A549 (cell line): ENCODE results near the gene DCAF7. TPM values are rescaled to one million over a fixed set of nuclear protein-coding genes. Genes with fewer than 3 reads are reported as not detected.

Source experiments
- ATAC-seq, 2 experiments: fragments of 200-7000 bp in 1 of 2; fragments of >200 bp in 1 of 2; cut with Nextera tagmentation in 1 of 2; cut with Tn5 transposase in 1 of 2; 3 replicates each; pipeline versions ENCODE4 v1.8.0 to v1.9.1; 2018 to 2020; ENCODE audit warnings: mild to moderate bottlenecking in 1 of 2, moderate library complexity in 1 of 2
- CTCF ChIA-PET: fragments of 300-600 bp; sonication (Branson Sonifier 250); formaldehyde crosslinking; extraction: SDS; loops from one replicate; lab custom pipeline; 2021; ENCODE audit warnings: antibody characterized with exemption, inconsistent platforms; lab: Yijun Ruan, JAX
- POLR2A ChIA-PET: fragments of 350-600 bp; formaldehyde crosslinking; extraction: SDS; loops from one replicate; lab custom pipeline; 2021; ENCODE audit warnings: antibody characterized with exemption, inconsistent platforms; lab: Yijun Ruan, JAX
- DNase-seq, 2 experiments: peaks; one replicate each; pipeline versions ENCODE4 v3.0.0 to v3.0.0-alpha.2; 2011 to 2016; ENCODE audit warnings: low read depth in 1 of 2, low spot score in 1 of 2
- FAIRE-seq: peaks from 2 replicates; lab custom pipeline; 2011; peaks lifted over from hg19 to GRCh38; lab: Jason Lieb, UNC
- H3K27ac ChIP-seq, 2 experiments: fragments of >200 bp; sonication (Bioruptor Twin); formaldehyde crosslinking; 3 replicates each; pipeline ENCODE4 v1.5.1; 2016 to 2017
- H3K4me1 ChIP-seq: fragments of >200 bp; sonication (Bioruptor Twin); formaldehyde crosslinking; 3 replicates; pipeline ENCODE4 v1.6.1; 2016
- H3K4me2 ChIP-seq: fragments of >200 bp; sonication (Bioruptor Twin); formaldehyde crosslinking; 3 replicates; pipeline ENCODE4 v1.6.1; 2016
- H3K4me3 ChIP-seq: fragments of >200 bp; sonication (Bioruptor Twin); formaldehyde crosslinking; 3 replicates; pipeline ENCODE4 v1.5.1; 2016
- H3K9me3 ChIP-seq: fragments of >200 bp; sonication (Bioruptor Twin); formaldehyde crosslinking; 3 replicates; pipeline ENCODE4 v1.6.1; 2016
- ATOH8 ChIP-seq: fragments of 250-450 bp; sonication (Bioruptor Pico); IDR thresholded peaks from 2 replicates; pipeline ENCODE4 v1.5.0; 2020; ENCODE audit warnings: low read depth, mild to moderate bottlenecking, moderate library complexity
- CBX8 ChIP-seq: fragments of 200-600 bp; sonication (generic); IDR thresholded peaks from 2 replicates; pipeline ENCODE4 v1.6.1; 2016
- CHD2 ChIP-seq: fragments of 150-350 bp; IDR thresholded peaks from 2 replicates; pipeline ENCODE4 v1.6.1; 2014; ENCODE audit warnings: low read length; ENCODE audit not compliant: partially characterized antibody
- E2F6 ChIP-seq: IDR thresholded peaks from 2 replicates; pipeline ENCODE4 v1.6.1; 2012; ENCODE audit warnings: low read depth, borderline replicate concordance
- ESRRA ChIP-seq: fragments of 150-350 bp; IDR thresholded peaks from 2 replicates; pipeline ENCODE4 v1.6.1; 2014; ENCODE audit warnings: mild to moderate bottlenecking, low read length, borderline replicate concordance
- FOSB ChIP-seq: fragments of 250-450 bp; sonication (Bioruptor Pico); IDR thresholded peaks from 2 replicates; pipeline ENCODE4 v1.5.0; 2020; ENCODE audit warnings: mild to moderate bottlenecking, moderate library complexity
- FOXS1 ChIP-seq: fragments of 250-450 bp; sonication (Bioruptor Pico); IDR thresholded peaks from 2 replicates; pipeline ENCODE4 v1.5.0; 2020; ENCODE audit warnings: mild to moderate bottlenecking, moderate library complexity
- GATA3 ChIP-seq: IDR thresholded peaks from 2 replicates; pipeline ENCODE4 v1.6.1; 2012; ENCODE audit warnings: borderline replicate concordance
- HDAC2 ChIP-seq: fragments of 200-600 bp; sonication (generic); IDR thresholded peaks from 2 replicates; pipeline ENCODE4 v1.6.1; 2016
- HEYL ChIP-seq: fragments of 250-450 bp; sonication (Bioruptor Pico); IDR thresholded peaks from 2 replicates; pipeline ENCODE4 v1.8.0; 2021; ENCODE audit warnings: mild to moderate bottlenecking, moderate library complexity
- HOXB5 ChIP-seq: fragments of 250-450 bp; sonication (Bioruptor Pico); IDR thresholded peaks from 2 replicates; pipeline ENCODE4 v1.5.0; 2020; ENCODE audit warnings: mild to moderate bottlenecking, moderate library complexity
- JUNB ChIP-seq: fragments of >200 bp; sonication (Bioruptor Twin); formaldehyde crosslinking; IDR thresholded peaks from 2 replicates; pipeline ENCODE4 v1.6.1; 2016
- KDM1A ChIP-seq: fragments of 200-600 bp; sonication (generic); IDR thresholded peaks from 2 replicates; pipeline ENCODE4 v1.6.1; 2016; ENCODE audit warnings: low read depth, mild to moderate bottlenecking
- MYC ChIP-seq: IDR thresholded peaks from 2 replicates; pipeline ENCODE4 v1.6.1; 2012; ENCODE audit warnings: mild to moderate bottlenecking, inconsistent platforms, low read length, improper control_type of control experiment, borderline replicate concordance
- PHF8 ChIP-seq: fragments of 200-600 bp; sonication (generic); IDR thresholded peaks from 2 replicates; pipeline ENCODE4 v1.6.1; 2016; ENCODE audit warnings: low read depth, mild to moderate bottlenecking, antibody characterized with exemption, moderate library complexity, borderline replicate concordance
- RARB ChIP-seq: fragments of 250-450 bp; sonication (Bioruptor Pico); IDR thresholded peaks from 2 replicates; pipeline ENCODE4 v1.8.0; 2021; ENCODE audit warnings: mild to moderate bottlenecking, moderate library complexity
- REST ChIP-seq: fragments of 200-600 bp; sonication (generic); IDR thresholded peaks from 2 replicates; pipeline ENCODE4 v1.6.1; 2016; ENCODE audit warnings: antibody characterized with exemption, mild to moderate bottlenecking, moderate library complexity
- RFX5 ChIP-seq: fragments of 450-650 bp; IDR thresholded peaks from 2 replicates; pipeline ENCODE4 v1.7.1; 2014; ENCODE audit warnings: antibody characterized with exemption, mild to moderate bottlenecking, moderate library complexity
- SMC3 ChIP-seq: fragments of >200 bp; sonication (Bioruptor Twin); formaldehyde crosslinking; IDR thresholded peaks from 3 replicates; pipeline ENCODE4 v1.6.1; 2018; ENCODE audit warnings: inconsistent platforms
- SREBF2 ChIP-seq: fragments of 450-650 bp; IDR thresholded peaks from 2 replicates; pipeline ENCODE4 v1.6.1; 2014; ENCODE audit warnings: mild to moderate bottlenecking, moderate library complexity
- TP53 ChIP-seq: fragments of 250-450 bp; sonication (Bioruptor Pico); IDR thresholded peaks from 2 replicates; pipeline ENCODE4 v1.5.0; 2021; ENCODE audit warnings: mild to moderate bottlenecking, moderate library complexity
- USF2 ChIP-seq: fragments of 450-650 bp; IDR thresholded peaks from 2 replicates; pipeline ENCODE4 v1.6.1; 2014; ENCODE audit warnings: antibody characterized with exemption
- ZC3H11A ChIP-seq: fragments of 450-650 bp; IDR thresholded peaks from 2 replicates; pipeline ENCODE4 v1.6.1; 2014; ENCODE audit warnings: antibody characterized with exemption, mild to moderate bottlenecking
- ZFP36 ChIP-seq: fragments of 450-650 bp; IDR thresholded peaks from 2 replicates; pipeline ENCODE4 v1.6.1; 2014; ENCODE audit warnings: borderline replicate concordance; ENCODE audit not compliant: partially characterized antibody
- ZNF302 ChIP-seq: fragments of 250-450 bp; sonication (Bioruptor Pico); IDR thresholded peaks from 2 replicates; pipeline ENCODE4 v1.9.0; 2021; ENCODE audit warnings: inconsistent platforms, mild to moderate bottlenecking, moderate library complexity
- WGBS: methylation state at CpG from one replicate; pipeline ENCODE4 v1.1.6; 2017; ENCODE audit errors: missing lambda C conversion rate; 5-methylcytosine and 5-hydroxymethylcytosine counted together
- polyA plus RNA-seq, 4 experiments: library from polyadenylated mRNA; depleted of rRNA in 3 of 4; stranded (reverse); fragments of >200 nt; fragmentation: RNase III in 1 of 4; extraction: RNeasy Plus Mini Kit Qiagen cat#74134 plus additional on column Dnase treatment in 1 of 4; gene quantifications; 2 replicates in 3 of 4; 3 replicates in 1 of 4; pipeline ENCODE4 v1.2.3, GENCODE V29; 2011 to 2017

DCAF7 gene
- polyA plus RNA-seq, 2 of the 4 experiments (the other 2 are of a cell fraction): 37.9 to 51.4 TPM

GRCh38 chr17:63600569-63601438 lies 50.5 kb downstream of the DCAF7 start, which contains the start of gene TACO1 (continued):
- TF ChIP-seq HDAC2: peak; percentile 29; the same call in 1 of the 2 replicates
- TF ChIP-seq ZNF302 (CRISPR knock-in tag): no peak
- peak; percentile 71 for TF ChIP-seq RFX5
- TF ChIP-seq GATA3: peak; percentile 57; the same call in 1 of the 2 replicates
- TF ChIP-seq FOSB (CRISPR knock-in tag): no peak
- TF ChIP-seq HEYL (CRISPR knock-in tag): no peak
- TF ChIP-seq HOXB5 (CRISPR knock-in tag): peak; percentile 79
- 0 out of 2 replicates have a peak, but pooled peaks have one; percentile 34 for TF ChIP-seq ATOH8 (CRISPR knock-in tag)
- no peak for TF ChIP-seq USF2
- TF ChIP-seq PHF8: peak; percentile 98
- TF ChIP-seq MYC: peak; percentile 51; the same call in 1 of the 2 replicates
- TF ChIP-seq KDM1A: no peak

GRCh38 chr17:63601439-63602371 lies 51.4 kb downstream of the DCAF7 start:
- no peak for FAIRE-seq
- Histone ChIP-seq H3K9me3 (no peaks in the 10 kb centered on the region), H3K27ac (peak overlapping the region; percentile 90 to 95), H3K4me1 (peaks cover 13% of the 10 kb centered on the region), H3K4me2 (peak overlapping the region; percentile 82), H3K4me3 (peak overlapping the region; percentile 88)
- 43% methylated on average over 9 of the region's 9 CpGs for WGBS
- POLR2A ChIA-PET: interaction anchor here (0.6 to 2.0 kb wide), 9 partner anchors 10 to 242 kb away, joined by 3 to 11 read pairs (median 3); partner anchors contain the start of genes CCDC47, DCAF7, DDX42 and MAP3K3
- TF ChIP-seq JUNB (no peak), ZC3H11A (no peak), USF2 (no peak), REST (no peak), HDAC2 (no peak), E2F6 (no peak), FOXS1 (no peak), SREBF2 (no peak), ATOH8 (CRISPR knock-in tag) (no peak), CHD2 (no peak), TP53 (CRISPR knock-in tag) (no peak), SMC3 (no peak), HEYL (CRISPR knock-in tag) (no peak), CBX8 (no peak), ESRRA (no peak), RARB (CRISPR knock-in tag) (no peak), ZFP36 (no peak)
- peak; percentile 10 to 21; a peak in 4 of 6 replicates for ATAC-seq
- DNase-seq: peak in 1 of 2 experiments; percentile 20
- CTCF ChIA-PET: interaction anchor here (1.1 to 6.8 kb wide), 5 partner anchors 11 to 177 kb away, joined by 3 to 80 read pairs (median 4); no protein-coding TSS in a partner anchor
